Endothelial cell of umbilical vein (primary cell): Measurements from ENCODE around the gene RPS6KA4. TPM values are rescaled to one million over a fixed set of nuclear protein-coding genes. Genes with fewer than 3 reads are reported as not detected.

ENCODE experiments used
- BruUV-seq: library from RNA; stranded (reverse); fragments of 400-500 nt; replicated peaks from 2 replicates; lab custom pipeline; 2021; lab: Mats Ljungman, UMichigan
- CTCF ChIA-PET: fragments of 300-600, 350-600 bp; sonication (Branson Sonifier 250); formaldehyde crosslinking; loops from one replicate; lab custom pipeline; 2021; ENCODE audit warnings: antibody characterized with exemption, inconsistent platforms; lab: Charles Lee
- POLR2A ChIA-PET: fragments of 300-600, 350-600 bp; sonication (Branson Sonifier 250); formaldehyde crosslinking; loops from one replicate; lab custom pipeline; 2021; ENCODE audit warnings: antibody characterized with exemption, inconsistent platforms; lab: Charles Lee
- DNase-seq: peaks from one replicate; pipeline ENCODE4 v3.0.0-alpha.2; 2011; ENCODE audit warnings: low read depth, low spot score
- FAIRE-seq: peaks from 2 replicates; lab custom pipeline; 2011; peaks lifted over from hg19 to GRCh38; lab: Jason Lieb, UNC
- H2AFZ ChIP-seq: 2 replicates; pipeline ENCODE4 v1.6.0; 2012; ENCODE audit warnings: low read depth, low read length, control low read depth, inconsistent platforms
- H3K27ac ChIP-seq: 2 replicates; pipeline ENCODE4 v1.5.1; 2011; ENCODE audit warnings: low read depth, mild to moderate bottlenecking, control low read depth, low read length, moderate library complexity; ENCODE audit not compliant: insufficient read depth
- H3K27me3 ChIP-seq, 2 experiments: 2 replicates each; pipeline versions ENCODE4 v1.6.0 to v1.6.1; 2011; ENCODE audit warnings: low read length in 2 of 2, mixed read lengths in 1 of 2; ENCODE audit not compliant: control insufficient read depth in 2 of 2, insufficient read depth in 2 of 2
- H3K36me3 ChIP-seq, 2 experiments: 2 replicates in 1 of 2; 3 replicates in 1 of 2; pipeline ENCODE4 v1.5.1; 2011; ENCODE audit warnings: low read length in 2 of 2, mild to moderate bottlenecking in 1 of 2, moderate library complexity in 1 of 2; ENCODE audit not compliant: control insufficient read depth in 2 of 2, insufficient read depth in 2 of 2; ENCODE audit errors: extremely low read depth in 1 of 2
- H3K4me1 ChIP-seq: 3 replicates; pipeline ENCODE4 v1.5.1; 2011; ENCODE audit warnings: mild to moderate bottlenecking, low read length; ENCODE audit not compliant: control insufficient read depth, insufficient read depth; ENCODE audit errors: extremely low read depth
- H3K4me2 ChIP-seq: 2 replicates; pipeline ENCODE4 v1.6.1; 2011; ENCODE audit warnings: low read length, control low read depth, mixed read lengths; ENCODE audit not compliant: insufficient read depth
- H3K4me3 ChIP-seq, 3 experiments: fragments of 200-600 bp in 1 of 3; sonication (generic), shearing (Covaris generic) in 1 of 3; replicated peaks in 1 of 3; 2 replicates each; pipeline ENCODE4 v1.5.1; 2011 to 2016; ENCODE audit warnings: control low read depth in 3 of 3, low read length in 3 of 3, mild to moderate bottlenecking in 2 of 3, inconsistent platforms in 1 of 3, low read depth in 1 of 3, moderate library complexity in 1 of 3; ENCODE audit not compliant: insufficient read depth in 1 of 3
- H3K79me2 ChIP-seq: 2 replicates; pipeline ENCODE4 v1.6.0; 2012; ENCODE audit warnings: low read length, inconsistent platforms; ENCODE audit not compliant: control insufficient read depth, insufficient read depth
- H3K9ac ChIP-seq: replicated peaks from 2 replicates; pipeline ENCODE3; 2011; ENCODE audit warnings: low read length, control low read depth; ENCODE audit not compliant: insufficient read depth; ENCODE audit errors: extremely low read depth
- H3K9me1 ChIP-seq: replicated peaks from 3 replicates; pipeline ENCODE4 v1.6.0; 2011; ENCODE audit warnings: mild to moderate bottlenecking, low read length; ENCODE audit not compliant: control insufficient read depth, insufficient read depth; ENCODE audit errors: extremely low read depth
- H3K9me3 ChIP-seq: replicated peaks from 2 replicates; pipeline ENCODE4 v1.5.1; 2012; ENCODE audit warnings: low read length, inconsistent platforms; ENCODE audit not compliant: control insufficient read depth, insufficient read depth
- H4K20me1 ChIP-seq: replicated peaks from 2 replicates; pipeline ENCODE3; 2011; ENCODE audit warnings: mild to moderate bottlenecking, low read length; ENCODE audit not compliant: control insufficient read depth, insufficient read depth; ENCODE audit errors: extremely low read depth
- EZH2 ChIP-seq: IDR thresholded peaks from 2 replicates; pipeline ENCODE4 v1.6.1; 2012; ENCODE audit warnings: borderline replicate concordance, low read depth, mild to moderate bottlenecking, moderate library complexity, low read length, inconsistent platforms; ENCODE audit not compliant: severe bottlenecking
- FOS ChIP-seq: IDR thresholded peaks from 2 replicates; pipeline ENCODE4 v1.6.1; 2011; ENCODE audit warnings: mild to moderate bottlenecking, low read length, moderate library complexity, borderline replicate concordance; ENCODE audit not compliant: insufficient read depth
- GATA2 ChIP-seq: IDR thresholded peaks from 2 replicates; pipeline ENCODE4 v1.7.0; 2011; ENCODE audit warnings: low read depth, mild to moderate bottlenecking, moderate library complexity, mixed read lengths, low read length; ENCODE audit not compliant: insufficient read length, insufficient read depth
- JUN ChIP-seq: IDR thresholded peaks from 2 replicates; pipeline ENCODE4 v1.6.1; 2011; ENCODE audit warnings: borderline replicate concordance, low read depth; ENCODE audit not compliant: insufficient read length, insufficient read depth
- MYC ChIP-seq: IDR thresholded peaks from one replicate; pipeline ENCODE4 v1.6.1; 2011; ENCODE audit warnings: mild to moderate bottlenecking, low read depth, low read length
- POLR2A ChIP-seq: IDR thresholded peaks from 2 replicates; pipeline ENCODE4 v1.6.1; 2012; ENCODE audit warnings: low read depth, mild to moderate bottlenecking, control low read depth, low read length
- POLR2AphosphoS5 ChIP-seq: IDR thresholded peaks from 2 replicates; pipeline ENCODE4 v1.6.1; 2012; ENCODE audit warnings: low read depth, mild to moderate bottlenecking, control low read depth, low read length, moderate library complexity; ENCODE audit not compliant: insufficient read depth
- dilution Hi-C: fragments of 300-500 bp; cut with MboI; formaldehyde crosslinking; loops from one replicate; pipeline ENCODE4 v1.15.0; 2019; ENCODE audit warnings: low sequenced_read_pairs; ENCODE audit not compliant: extremely low pct_ligation_motif_present
- intact Hi-C: fragments of 100-400 bp; cut with micrococcal nuclease; formaldehyde crosslinking; loops from one replicate; pipeline ENCODE4 v1.10.0; 2022
- polyA plus RNA-seq, 4 experiments: library from polyadenylated mRNA; depleted of rRNA in 3 of 4; stranded (reverse) in 3 of 4; unstranded in 1 of 4; fragments of >200 nt; gene quantifications; 2 replicates each; pipeline versions ENCODE4 v1.2.1 to v1.2.3, GENCODE V29; 2011 to 2012; ENCODE audit warnings: missing spikeins in 1 of 4
- total RNA-seq: library from RNA; stranded (reverse); gene quantifications from 2 replicates; pipeline ENCODE4 v1.2.3, GENCODE V29; 2021
- TF ChIP-seq, protein P1 (sequence below): IDR thresholded peaks from 2 replicates; pipeline ENCODE4 v1.6.1; 2011; ENCODE audit not compliant: insufficient read depth, insufficient read length
- TF ChIP-seq, protein P2 (sequence below), 2 donors: IDR thresholded peaks; 1 replicate in 1 of 2; 2 replicates in 1 of 2; pipeline ENCODE4 v1.5.1; 2011; ENCODE audit warnings: low read length in 2 of 2, mild to moderate bottlenecking in 2 of 2, moderate library complexity in 2 of 2, control low read depth in 1 of 2, inconsistent platforms in 1 of 2, low read depth in 1 of 2; ENCODE audit not compliant: insufficient read depth in 1 of 2; ENCODE audit errors: extremely low read depth in 1 of 2

The RPS6KA4 gene
- total and polyA plus RNA-seq, 2 donors (not counting 3 experiments of a cell fraction or from before 2014, with no cell fraction given) = 26.5 to 44.1 TPM

DNA sequence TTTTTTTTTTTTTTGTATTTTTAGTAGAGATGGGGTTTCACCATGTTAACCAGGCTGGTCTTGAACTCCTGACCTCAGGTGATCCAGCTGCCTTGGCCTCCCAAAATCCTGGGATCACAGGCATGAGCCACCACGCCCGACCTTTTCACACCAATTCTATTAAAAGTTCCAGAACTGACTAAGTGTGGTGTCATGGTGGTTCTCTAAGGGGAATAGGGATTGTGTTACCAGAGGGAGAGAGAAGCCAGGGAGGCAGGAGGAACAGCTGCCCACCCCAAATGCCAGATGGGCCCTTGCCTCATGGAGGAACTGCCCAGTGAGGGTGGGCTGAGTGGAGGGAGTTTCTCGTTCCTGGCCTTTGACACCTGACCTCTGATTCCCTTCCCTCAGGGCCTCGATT is 5.9 kb downstream of the RPS6KA4 start:
- dilution Hi-C loops (no loop called here), intact Hi-C loops (no loop called here)
- H3K4me1 ChIP-seq = no peaks in the 10 kb centered on the region
- no peak overlapping the region for H3K4me3 ChIP-seq
- H3K9ac ChIP-seq = no peak overlapping the region
- peaks cover 5 to 29% of the 10 kb centered on the region in 2 experiments for H3K36me3 ChIP-seq
- CTCF ChIA-PET = interaction anchor here (1.0 to 3.2 kb wide), 2 partner anchors 9 to 84 kb away, joined by 3 to 19 read pairs; no protein-coding TSS in a partner anchor
- no peaks in the 10 kb centered on the region for H3K27me3 ChIP-seq
- H2AFZ ChIP-seq = no peak overlapping the region
- no peak overlapping the region for H3K4me2 ChIP-seq
- BruUV-seq = no TSS peak
- DNase-seq = no peak
- no peaks in the 10 kb centered on the region for H3K9me1 ChIP-seq
- no peak overlapping the region for H3K27ac ChIP-seq
- no peaks in the 10 kb centered on the region for H3K9me3 ChIP-seq
- H3K79me2 ChIP-seq = peaks cover 4% of the 10 kb centered on the region
- POLR2A ChIA-PET = no interaction called here
- TF ChIP-seq JUN = no peak
- TF ChIP-seq POLR2AphosphoS5 = no peak
- no peak for TF ChIP-seq EZH2
- TF ChIP-seq GATA2 = no peak
- TF ChIP-seq POLR2A = no peak
- TF ChIP-seq FOS = no peak
- TF ChIP-seq, protein P1, sequence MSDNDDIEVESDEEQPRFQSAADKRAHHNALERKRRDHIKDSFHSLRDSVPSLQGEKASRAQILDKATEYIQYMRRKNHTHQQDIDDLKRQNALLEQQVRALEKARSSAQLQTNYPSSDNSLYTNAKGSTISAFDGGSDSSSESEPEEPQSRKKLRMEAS = no peak
- TF ChIP-seq, protein P2, sequence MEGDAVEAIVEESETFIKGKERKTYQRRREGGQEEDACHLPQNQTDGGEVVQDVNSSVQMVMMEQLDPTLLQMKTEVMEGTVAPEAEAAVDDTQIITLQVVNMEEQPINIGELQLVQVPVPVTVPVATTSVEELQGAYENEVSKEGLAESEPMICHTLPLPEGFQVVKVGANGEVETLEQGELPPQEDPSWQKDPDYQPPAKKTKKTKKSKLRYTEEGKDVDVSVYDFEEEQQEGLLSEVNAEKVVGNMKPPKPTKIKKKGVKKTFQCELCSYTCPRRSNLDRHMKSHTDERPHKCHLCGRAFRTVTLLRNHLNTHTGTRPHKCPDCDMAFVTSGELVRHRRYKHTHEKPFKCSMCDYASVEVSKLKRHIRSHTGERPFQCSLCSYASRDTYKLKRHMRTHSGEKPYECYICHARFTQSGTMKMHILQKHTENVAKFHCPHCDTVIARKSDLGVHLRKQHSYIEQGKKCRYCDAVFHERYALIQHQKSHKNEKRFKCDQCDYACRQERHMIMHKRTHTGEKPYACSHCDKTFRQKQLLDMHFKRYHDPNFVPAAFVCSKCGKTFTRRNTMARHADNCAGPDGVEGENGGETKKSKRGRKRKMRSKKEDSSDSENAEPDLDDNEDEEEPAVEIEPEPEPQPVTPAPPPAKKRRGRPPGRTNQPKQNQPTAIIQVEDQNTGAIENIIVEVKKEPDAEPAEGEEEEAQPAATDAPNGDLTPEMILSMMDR (IDR thresholded peaks at IDR 0.05; ENCODE audit: extremely low read depth in 1 of 2, insufficient read depth in 1 of 2, low read depth in 1 of 2, low read length in 2 of 2) = no peak
- no peak for TF ChIP-seq MYC
- no peaks in the 10 kb centered on the region for H4K20me1 ChIP-seq
- no peak for FAIRE-seq
